Hepatocyte (in vitro differentiated cells): ENCODE results near the gene GOLM1.

ENCODE experiments used
- CTCF ChIP-seq: fragments of 200-600 bp; sonication (generic); IDR thresholded peaks from 2 replicates; pipeline ENCODE4 v1.5.1; 2016; ENCODE audit warnings: antibody characterized with exemption, mild to moderate bottlenecking; ENCODE audit not compliant: poor library complexity
- EZH2 ChIP-seq: fragments of 200-600 bp; sonication (generic); IDR thresholded peaks from 2 replicates; pipeline ENCODE4 v1.6.1; 2016; ENCODE audit warnings: antibody characterized with exemption, mild to moderate bottlenecking, borderline replicate concordance

GRCh38 chr9:86073839-86074238 lies 25.5 kb downstream of the GOLM1 start:
- TF ChIP-seq CTCF = no peak
- no peak for TF ChIP-seq EZH2
